Measurements from ENCODE around the gene MYLK. TPM values are rescaled to one million over a fixed set of nuclear protein-coding genes. Genes with fewer than 3 reads are reported as not detected.
A peak's percentile ranks its signal among the peaks of the same experiment; 100 is the strongest.

MYLK gene
- total and polyA plus RNA-seq, 2 of the 4 experiments (the other 2 are of a cell fraction), result 299 to 484 TPM

- ChIA-PET CTCF (interaction anchor here (0.9 to 1.1 kb wide), 2 partner anchors 11 to 235 kb away, joined by 3 to 4 read pairs; no protein-coding TSS in a partner anchor), POLR2A (ENCODE audit: unreplicated experiment) (no interaction called here)
- Histone ChIP-seq H3K23ac (ENCODE audit: low read depth, low read length) (no peak overlapping the region), H4K20me1 (ENCODE audit: insufficient read depth, low read length) (peaks cover 4% of the 10 kb centered on the region), H3K27me3 (ENCODE audit: control insufficient read depth, insufficient read depth, low read length) (no peaks in the 10 kb centered on the region), H3K36me3 (ENCODE audit: control insufficient read depth, insufficient read depth, low read length) (peaks cover 7% of the 10 kb centered on the region), H3K79me1 (ENCODE audit: low read depth in 1 of 2, low read length in 2 of 2) (peaks cover 4 to 7% of the 10 kb centered on the region in 2 experiments; a peak in 2 of 4 replicates), H3K14ac (replicated peaks; ENCODE audit: low read depth, low read length) (no peak overlapping the region), H2BK120ac (ENCODE audit: low read depth, low read length) (no peak overlapping the region), H4K8ac (ENCODE audit: low read depth in 2 of 2, low read length in 2 of 2) (no peak overlapping the region), H2AFZ (replicated peaks; ENCODE audit: low read length, poor library complexity) (no peak overlapping the region), H3K4me2 (ENCODE audit: low read depth, low read length) (no peak overlapping the region), H3K56ac (ENCODE audit: extremely low read depth, insufficient read depth, low read length) (no peak overlapping the region), H2BK5ac (ENCODE audit: low read depth, low read length, poor library complexity, severe bottlenecking) (no peak overlapping the region), H4K91ac (ENCODE audit: insufficient read depth, low read depth, low read length) (no peak overlapping the region), H3K18ac (ENCODE audit: low read depth, low read length) (no peak overlapping the region), H3K9me3 (ENCODE audit: control insufficient read depth, insufficient read depth, low read length) (no peaks in the 10 kb centered on the region), H3K9me1 (ENCODE audit: insufficient read depth, low read length) (peaks cover 5% of the 10 kb centered on the region; the same call in 1 of the 2 replicates), H2BK20ac (ENCODE audit: low read depth, low read length) (no peak overlapping the region), H3K9ac (ENCODE audit: low read depth, low read length) (no peak overlapping the region), H3K4me1 (ENCODE audit: control insufficient read depth, insufficient read depth, low read length) (peaks cover 3% of the 10 kb centered on the region), H4K5ac (ENCODE audit: low read depth, low read length) (no peak overlapping the region), H3K4me3 (ENCODE audit: insufficient read depth, low read depth, low read length) (no peak overlapping the region), H2AK5ac (ENCODE audit: low read depth, low read length) (no peak overlapping the region), H3K4ac (ENCODE audit: low read depth, low read length) (no peak overlapping the region), H2BK15ac (ENCODE audit: low read depth, low read length) (no peak overlapping the region), H2AK9ac (replicated peaks; ENCODE audit: low read depth, low read length, poor library complexity) (no peak overlapping the region), H3K27ac (ENCODE audit: insufficient read depth, low read length) (no peak overlapping the region)
- in situ Hi-C loops (cut with MboI; ENCODE audit: low sequenced_read_pairs) (no loop called here), intact Hi-C loops (cut with micrococcal nuclease) (no loop called here), dilution Hi-C loops (cut with HindIII; ENCODE audit: low sequenced_read_pairs, unreplicated experiment) (no loop called here)
- TF ChIP-seq MAFK (IDR thresholded peaks at IDR 0.05; ENCODE audit: low read depth, low read length) (no peak), MXI1 (IDR thresholded peaks at IDR 0.05; ENCODE audit: borderline replicate concordance, low read depth, low read length) (no peak), RFX5 (IDR thresholded peaks at IDR 0.05; ENCODE audit: low read depth, low read length) (no peak), USF2 (IDR thresholded peaks at IDR 0.05; ENCODE audit: low read depth, low read length) (no peak), RCOR1 (IDR thresholded peaks at IDR 0.05; ENCODE audit: insufficient replicate concordance, low read length) (no peak), CTCF (conservative IDR thresholded peaks at IDR 0.05; ENCODE audit: low read depth, low read length) (no peak), NFE2L2 (IDR thresholded peaks at IDR 0.05; ENCODE audit: low read depth, low read length) (no peak), BHLHE40 (IDR thresholded peaks at IDR 0.05; ENCODE audit: low read depth, low read length) (no peak), SMC3 (IDR thresholded peaks at IDR 0.05; ENCODE audit: low read depth, low read length) (no peak)
- ATAC-seq (ENCODE audit: low read depth) (peak; percentile 33; the same call in 1 of the 2 replicates), DNase-seq (peak; percentile 41)
- no CpG with 5 or more reads among the region's 1 CpG for WGBS, 2 experiments (ENCODE audit: extremely low coverage in 2 of 2, insufficient read length in 1 of 2)
- no TSS peak for BruUV-seq (replicated peaks)
Observed at GRCh38 chr3:123562547-123562946, 321.6 kb downstream of the MYLK start.

Data from IMR-90 (cell line).